VCaP (cell line): ENCODE measurements around the gene UNC45A.

Experiments used
- H3K27ac ChIP-seq: fragments of 450-650 bp; 2 replicates; pipeline ENCODE4 v1.5.1; 2017
- CTCF ChIP-seq: fragments of 450-650 bp; conservative IDR thresholded peaks from 2 replicates; pipeline ENCODE4 v1.5.1; 2017; ENCODE audit warnings: mild to moderate bottlenecking, moderate library complexity

The UNC45A gene

GRCh38 chr15:90934256-90934948 lies 683 bp upstream of the UNC45A start:
- peak; percentile 99 for TF ChIP-seq CTCF
- H3K27ac ChIP-seq: peak overlapping the region; percentile 94

- peak overlapping the region; percentile 94; the same call in 1 of the 2 replicates for H3K27ac ChIP-seq
- TF ChIP-seq CTCF: no peak
These were observed 1.7 kb downstream of the UNC45A start for GRCh38 chr15:90936823-90937222.

- no peak overlapping the region for H3K27ac ChIP-seq
- no peak for TF ChIP-seq CTCF
These were observed 3.2 kb downstream of the UNC45A start for GRCh38 chr15:90938261-90938660.

GRCh38 chr15:90939756-90940155 lies 4.7 kb downstream of the UNC45A start:
- TF ChIP-seq CTCF: no peak
- H3K27ac ChIP-seq: no peak overlapping the region

- H3K27ac ChIP-seq: no peak overlapping the region
- no peak for TF ChIP-seq CTCF
These were observed 6.0 kb downstream of the UNC45A start for GRCh38 chr15:90941038-90941437.

- H3K27ac ChIP-seq: no peak overlapping the region
- no peak for TF ChIP-seq CTCF
These were observed 7.5 kb downstream of the UNC45A start for GRCh38 chr15:90942354-90943120.

GRCh38 chr15:90945091-90945490 lies 10.0 kb downstream of the UNC45A start:
- H3K27ac ChIP-seq: no peak overlapping the region
- TF ChIP-seq CTCF: no peak
